Fibroblast of villous mesenchyme (primary cell): ENCODE results near the gene SLC35A4. TPM values are rescaled to one million over a fixed set of nuclear protein-coding genes. Genes with fewer than 3 reads are reported as not detected.
A peak's percentile ranks its signal among the peaks of the same experiment; 100 is the strongest.

Experiments
- DNase-seq: peaks from one replicate; pipeline ENCODE4 v3.0.0-alpha.2; 2010; ENCODE audit warnings: low read depth
- H3K4me3 ChIP-seq: 2 replicates; pipeline ENCODE4 v1.5.1; 2011; ENCODE audit warnings: low read depth, mild to moderate bottlenecking, low read length
- total RNA-seq: library from RNA; depleted of rRNA; stranded (reverse); fragments of >200 nt; gene quantifications from 2 replicates; pipeline ENCODE4 v1.2.3, GENCODE V29; 2012
- TF ChIP-seq, protein P1 (sequence below): IDR thresholded peaks from 2 replicates; pipeline ENCODE4 v1.5.1; 2012; ENCODE audit warnings: low read depth, mild to moderate bottlenecking, low read length; ENCODE audit not compliant: insufficient read depth

Gene SLC35A4
- total RNA-seq, 1 donor: 13.8 TPM

DNA sequence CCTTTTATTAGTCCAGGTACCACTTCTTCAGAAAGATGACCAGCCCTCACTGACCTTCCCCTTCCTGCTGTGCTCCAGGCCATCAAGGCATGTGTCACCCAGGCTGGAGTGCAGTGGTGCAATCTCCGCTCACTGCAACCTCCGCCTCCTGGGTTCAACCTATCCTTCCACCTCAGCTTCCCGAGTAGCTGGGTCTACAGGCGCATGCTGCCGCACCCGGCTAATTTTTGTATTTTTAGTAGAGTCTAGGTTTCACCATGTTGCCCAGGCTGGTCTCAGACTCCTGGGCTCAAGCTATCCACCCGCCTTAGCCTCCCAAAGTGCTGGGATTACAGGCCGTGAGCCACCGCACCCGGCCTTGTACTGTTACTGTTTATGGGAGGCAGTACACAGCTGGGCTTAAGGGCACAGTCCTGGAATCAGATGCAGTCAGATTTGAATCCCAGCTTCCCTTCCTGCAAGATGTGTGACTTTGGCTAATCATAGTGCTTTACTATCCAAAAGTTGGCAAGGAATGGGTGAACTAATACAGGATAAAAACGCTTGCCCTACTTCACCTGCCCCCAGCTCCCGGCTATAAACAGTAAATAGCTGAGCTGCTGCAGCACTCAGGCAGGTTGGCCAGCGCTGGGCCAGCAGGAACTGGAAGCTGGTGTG is 17.6 kb upstream of the SLC35A4 start:
- no peak for DNase-seq
- TF ChIP-seq, protein P1, sequence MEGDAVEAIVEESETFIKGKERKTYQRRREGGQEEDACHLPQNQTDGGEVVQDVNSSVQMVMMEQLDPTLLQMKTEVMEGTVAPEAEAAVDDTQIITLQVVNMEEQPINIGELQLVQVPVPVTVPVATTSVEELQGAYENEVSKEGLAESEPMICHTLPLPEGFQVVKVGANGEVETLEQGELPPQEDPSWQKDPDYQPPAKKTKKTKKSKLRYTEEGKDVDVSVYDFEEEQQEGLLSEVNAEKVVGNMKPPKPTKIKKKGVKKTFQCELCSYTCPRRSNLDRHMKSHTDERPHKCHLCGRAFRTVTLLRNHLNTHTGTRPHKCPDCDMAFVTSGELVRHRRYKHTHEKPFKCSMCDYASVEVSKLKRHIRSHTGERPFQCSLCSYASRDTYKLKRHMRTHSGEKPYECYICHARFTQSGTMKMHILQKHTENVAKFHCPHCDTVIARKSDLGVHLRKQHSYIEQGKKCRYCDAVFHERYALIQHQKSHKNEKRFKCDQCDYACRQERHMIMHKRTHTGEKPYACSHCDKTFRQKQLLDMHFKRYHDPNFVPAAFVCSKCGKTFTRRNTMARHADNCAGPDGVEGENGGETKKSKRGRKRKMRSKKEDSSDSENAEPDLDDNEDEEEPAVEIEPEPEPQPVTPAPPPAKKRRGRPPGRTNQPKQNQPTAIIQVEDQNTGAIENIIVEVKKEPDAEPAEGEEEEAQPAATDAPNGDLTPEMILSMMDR: no peak
- H3K4me3 ChIP-seq: peak overlapping the region; percentile 29

GRCh38 chr5:140547508-140548299 is 16.9 kb upstream of the SLC35A4 start, which contains the start of gene EIF4EBP3:
EIF4EBP3 (plus strand) TSS chr5:140547662; CDS start chr5:140547738, 76 bp downstream.
- TF ChIP-seq, protein P1: peak; percentile 63
- peak within 1 kb of the TSS; percentile 51 for H3K4me3 ChIP-seq
- peak; percentile 96 for DNase-seq

GRCh38 chr5:140548300-140548688 is 16.3 kb upstream of the SLC35A4 start:
- peak overlapping the region; percentile 51 for H3K4me3 ChIP-seq
- TF ChIP-seq, protein P1: no peak
- no peak for DNase-seq

GRCh38 chr5:140548791-140549190 is 15.8 kb upstream of the SLC35A4 start:
- TF ChIP-seq, protein P1: no peak
- H3K4me3 ChIP-seq: no peak overlapping the region
- no peak for DNase-seq

- peak; percentile 76 for DNase-seq
- TF ChIP-seq, protein P1: no peak
- no peak overlapping the region for H3K4me3 ChIP-seq
Measured at GRCh38 chr5:140549237-140550144, 15.1 kb upstream of the SLC35A4 start.
